ENCODE measurements around the gene BTNL8.

BTNL8 gene

GRCh38 chr5:180920710-180921109 is 21.8 kb downstream of the BTNL8 start:
- no peak overlapping the region for H3K4me3 ChIP-seq (ENCODE audit: low read length)
- no peak overlapping the region for H3K9ac ChIP-seq (ENCODE audit: low read depth, low read length)
- no peaks in the 10 kb centered on the region for H3K4me1 ChIP-seq (ENCODE audit: insufficient read depth, low read length)
- peaks cover 4% of the 10 kb centered on the region; the same call in 1 of the 2 replicates for H3K9me3 ChIP-seq (ENCODE audit: insufficient read depth, low read depth, low read length)
- H3K36me3 ChIP-seq (ENCODE audit: insufficient read depth, low read depth, low read length) = no peaks in the 10 kb centered on the region
- H3K27me3 ChIP-seq (ENCODE audit: insufficient read depth, low read length) = no peaks in the 10 kb centered on the region
- no peak overlapping the region for H3K27ac ChIP-seq (ENCODE audit: low read length)

DNA sequence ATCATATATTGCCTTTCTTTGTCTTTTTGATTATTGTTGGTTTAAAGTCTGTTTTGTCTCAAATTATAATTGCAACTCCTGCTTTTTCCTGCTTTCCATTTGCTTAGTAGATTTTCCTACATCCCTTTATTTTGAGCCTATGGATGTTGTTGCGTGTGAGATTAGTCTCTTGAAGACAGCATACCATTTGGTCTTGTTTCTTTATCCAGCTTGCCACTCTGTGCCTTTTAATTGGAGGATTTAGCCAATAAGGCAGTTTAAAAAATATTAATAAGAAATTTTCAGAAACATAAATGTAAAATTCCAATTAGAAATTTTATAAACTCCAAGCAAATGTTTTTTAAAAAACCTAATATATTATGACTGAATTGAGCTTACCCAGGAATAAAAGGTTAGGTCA is 24.0 kb downstream of the BTNL8 start:
- Histone ChIP-seq H3K9me3 (ENCODE audit: insufficient read depth, low read depth, low read length) (peaks cover 4% of the 10 kb centered on the region; the same call in 1 of the 2 replicates), H3K4me1 (ENCODE audit: insufficient read depth, low read length) (no peaks in the 10 kb centered on the region), H3K27ac (ENCODE audit: low read length) (no peak overlapping the region), H3K9ac (ENCODE audit: low read depth, low read length) (no peak overlapping the region), H3K4me3 (ENCODE audit: low read length) (no peak overlapping the region), H3K36me3 (ENCODE audit: insufficient read depth, low read depth, low read length) (no peaks in the 10 kb centered on the region), H3K27me3 (ENCODE audit: insufficient read depth, low read length) (no peaks in the 10 kb centered on the region)

DNA sequence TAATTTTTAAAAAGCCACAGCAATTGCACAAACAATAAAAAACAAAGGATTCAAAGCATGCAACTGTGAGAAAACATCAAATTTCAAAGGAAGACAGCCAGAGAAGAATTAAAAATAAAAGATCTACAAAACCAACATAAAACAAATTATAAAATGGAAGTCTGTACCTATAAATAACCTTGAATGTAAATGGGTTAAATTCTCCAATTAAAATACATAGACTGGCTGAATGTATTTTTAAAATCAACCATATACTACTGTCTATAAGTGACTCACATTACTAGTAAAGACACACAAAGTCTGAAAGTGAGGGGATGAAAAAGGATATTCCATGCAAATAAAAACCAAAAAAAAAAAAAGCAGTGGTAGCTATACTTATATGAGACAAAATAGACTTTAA is 33.7 kb downstream of the BTNL8 start:
- Histone ChIP-seq H3K27me3 (ENCODE audit: insufficient read depth, low read length) (no peaks in the 10 kb centered on the region), H3K9me3 (ENCODE audit: insufficient read depth, low read depth, low read length) (peaks cover 13% of the 10 kb centered on the region; the same call in 1 of the 2 replicates), H3K4me3 (ENCODE audit: low read length) (no peak overlapping the region), H3K9ac (ENCODE audit: low read depth, low read length) (no peak overlapping the region), H3K27ac (ENCODE audit: low read length) (no peak overlapping the region), H3K36me3 (ENCODE audit: insufficient read depth, low read depth, low read length) (no peaks in the 10 kb centered on the region), H3K4me1 (ENCODE audit: insufficient read depth, low read length) (no peaks in the 10 kb centered on the region)

- no peaks in the 10 kb centered on the region for H3K4me1 ChIP-seq (ENCODE audit: insufficient read depth, low read length)
- H3K27ac ChIP-seq (ENCODE audit: low read length) = no peak overlapping the region
- no peak overlapping the region for H3K9ac ChIP-seq (ENCODE audit: low read depth, low read length)
- peaks cover 23% of the 10 kb centered on the region for H3K9me3 ChIP-seq (ENCODE audit: insufficient read depth, low read depth, low read length)
- H3K36me3 ChIP-seq (ENCODE audit: insufficient read depth, low read depth, low read length) = no peaks in the 10 kb centered on the region
- no peak overlapping the region for H3K4me3 ChIP-seq (ENCODE audit: low read length)
- no peaks in the 10 kb centered on the region for H3K27me3 ChIP-seq (ENCODE audit: insufficient read depth, low read length)
These were observed 36.2 kb downstream of the BTNL8 start for GRCh38 chr5:180935203-180935602.

- Histone ChIP-seq H3K27me3 (ENCODE audit: insufficient read depth, low read length) (no peaks in the 10 kb centered on the region), H3K36me3 (ENCODE audit: insufficient read depth, low read depth, low read length) (no peaks in the 10 kb centered on the region), H3K4me3 (ENCODE audit: low read length) (no peak overlapping the region), H3K9me3 (ENCODE audit: insufficient read depth, low read depth, low read length) (peaks cover 23% of the 10 kb centered on the region), H3K4me1 (ENCODE audit: insufficient read depth, low read length) (no peaks in the 10 kb centered on the region), H3K27ac (ENCODE audit: low read length) (no peak overlapping the region), H3K9ac (ENCODE audit: low read depth, low read length) (no peak overlapping the region)
These were observed 39.3 kb downstream of the BTNL8 start for GRCh38 chr5:180938294-180938693.

- H3K4me3 ChIP-seq (ENCODE audit: low read length) = no peak overlapping the region
- H3K27me3 ChIP-seq (ENCODE audit: insufficient read depth, low read length) = no peaks in the 10 kb centered on the region
- no peaks in the 10 kb centered on the region for H3K9me3 ChIP-seq (ENCODE audit: insufficient read depth, low read depth, low read length)
- H3K36me3 ChIP-seq (ENCODE audit: insufficient read depth, low read depth, low read length) = no peaks in the 10 kb centered on the region
- no peaks in the 10 kb centered on the region for H3K4me1 ChIP-seq (ENCODE audit: insufficient read depth, low read length)
- no peak overlapping the region for H3K9ac ChIP-seq (ENCODE audit: low read depth, low read length)
- no peak overlapping the region for H3K27ac ChIP-seq (ENCODE audit: low read length)
These were observed 51.5 kb downstream of the BTNL8 start for GRCh38 chr5:180950291-180950949.

GRCh38 chr5:180959661-180960060 is 60.7 kb downstream of the BTNL8 start:
- H3K9me3 ChIP-seq (ENCODE audit: insufficient read depth, low read depth, low read length) = no peaks in the 10 kb centered on the region
- no peak overlapping the region for H3K4me3 ChIP-seq (ENCODE audit: low read length)
- peaks cover 16% of the 10 kb centered on the region for H3K4me1 ChIP-seq (ENCODE audit: insufficient read depth, low read length)
- H3K27ac ChIP-seq (ENCODE audit: low read length) = no peak overlapping the region
- no peaks in the 10 kb centered on the region for H3K36me3 ChIP-seq (ENCODE audit: insufficient read depth, low read depth, low read length)
- no peaks in the 10 kb centered on the region for H3K27me3 ChIP-seq (ENCODE audit: insufficient read depth, low read length)
- H3K9ac ChIP-seq (ENCODE audit: low read depth, low read length) = no peak overlapping the region

GRCh38 chr5:180960209-180960608 is 61.2 kb downstream of the BTNL8 start:
- peaks cover 16% of the 10 kb centered on the region for H3K4me1 ChIP-seq (ENCODE audit: insufficient read depth, low read length)
- H3K4me3 ChIP-seq (ENCODE audit: low read length) = no peak overlapping the region
- no peak overlapping the region for H3K27ac ChIP-seq (ENCODE audit: low read length)
- no peaks in the 10 kb centered on the region for H3K9me3 ChIP-seq (ENCODE audit: insufficient read depth, low read depth, low read length)
- no peaks in the 10 kb centered on the region for H3K27me3 ChIP-seq (ENCODE audit: insufficient read depth, low read length)
- H3K9ac ChIP-seq (ENCODE audit: low read depth, low read length) = peak overlapping the region; percentile 18; the same call in 1 of the 2 replicates
- no peaks in the 10 kb centered on the region for H3K36me3 ChIP-seq (ENCODE audit: insufficient read depth, low read depth, low read length)

DNA sequence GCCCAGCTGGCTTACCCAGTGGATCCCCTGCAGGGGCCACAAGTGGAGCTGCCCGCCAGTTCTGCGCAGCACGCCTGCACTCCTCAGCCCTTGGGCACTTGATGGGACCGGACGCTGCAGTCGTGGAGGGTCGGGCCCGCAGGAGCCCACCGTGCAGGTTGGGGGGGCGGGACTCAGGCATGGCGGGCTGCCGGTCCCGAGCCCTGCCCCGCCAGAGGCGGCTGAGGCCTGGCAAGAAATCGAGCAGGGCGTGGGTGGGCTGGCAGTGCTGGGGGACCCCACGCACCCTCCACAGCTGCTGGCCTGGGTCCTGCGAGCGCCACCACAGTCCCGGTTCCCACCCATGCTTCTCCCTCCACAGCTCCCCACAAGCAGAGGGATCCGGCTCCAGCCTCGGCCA is 70.4 kb downstream of the BTNL8 start:
- no peak overlapping the region for H3K27ac ChIP-seq (ENCODE audit: low read length)
- no peaks in the 10 kb centered on the region; the same call in 1 of the 2 replicates for H3K9me3 ChIP-seq (ENCODE audit: insufficient read depth, low read depth, low read length)
- H3K4me3 ChIP-seq (ENCODE audit: low read length) = no peak overlapping the region
- H3K36me3 ChIP-seq (ENCODE audit: insufficient read depth, low read depth, low read length) = no peaks in the 10 kb centered on the region
- H3K27me3 ChIP-seq (ENCODE audit: insufficient read depth, low read length) = no peaks in the 10 kb centered on the region
- no peaks in the 10 kb centered on the region for H3K4me1 ChIP-seq (ENCODE audit: insufficient read depth, low read length)
- H3K9ac ChIP-seq (ENCODE audit: low read depth, low read length) = no peak overlapping the region

- no peak overlapping the region for H3K9ac ChIP-seq (ENCODE audit: low read depth, low read length)
These were observed 71.4 kb downstream of the BTNL8 start for GRCh38 chr5:180970336-180970735.

GRCh38 chr5:180970875-180971274 is 71.9 kb downstream of the BTNL8 start:
- Histone ChIP-seq H3K27ac (ENCODE audit: low read length) (no peak overlapping the region), H3K9ac (ENCODE audit: low read depth, low read length) (no peak overlapping the region), H3K27me3 (ENCODE audit: insufficient read depth, low read length) (no peaks in the 10 kb centered on the region), H3K4me1 (ENCODE audit: insufficient read depth, low read length) (no peaks in the 10 kb centered on the region), H3K9me3 (ENCODE audit: insufficient read depth, low read depth, low read length) (no peaks in the 10 kb centered on the region; the same call in 1 of the 2 replicates), H3K36me3 (ENCODE audit: insufficient read depth, low read depth, low read length) (no peaks in the 10 kb centered on the region), H3K4me3 (ENCODE audit: low read length) (no peak overlapping the region)

More at GRCh38 chr5:180970336-180970735, 71.4 kb downstream of the BTNL8 start:
- Histone ChIP-seq H3K4me3 (ENCODE audit: low read length) (no peak overlapping the region), H3K36me3 (ENCODE audit: insufficient read depth, low read depth, low read length) (no peaks in the 10 kb centered on the region), H3K9me3 (ENCODE audit: insufficient read depth, low read depth, low read length) (no peaks in the 10 kb centered on the region; the same call in 1 of the 2 replicates), H3K4me1 (ENCODE audit: insufficient read depth, low read length) (no peaks in the 10 kb centered on the region), H3K27me3 (ENCODE audit: insufficient read depth, low read length) (no peaks in the 10 kb centered on the region), H3K27ac (ENCODE audit: low read length) (no peak overlapping the region)

GRCh38 chr5:180974612-180975315 is 75.8 kb downstream of the BTNL8 start:
- no peak overlapping the region for H3K9ac ChIP-seq (ENCODE audit: low read depth, low read length)
- no peak overlapping the region for H3K4me3 ChIP-seq (ENCODE audit: low read length)
- H3K36me3 ChIP-seq (ENCODE audit: insufficient read depth, low read depth, low read length) = no peaks in the 10 kb centered on the region
- H3K9me3 ChIP-seq (ENCODE audit: insufficient read depth, low read depth, low read length) = no peaks in the 10 kb centered on the region; the same call in 1 of the 2 replicates
- H3K27me3 ChIP-seq (ENCODE audit: insufficient read depth, low read length) = no peaks in the 10 kb centered on the region
- H3K4me1 ChIP-seq (ENCODE audit: insufficient read depth, low read length) = no peaks in the 10 kb centered on the region
- H3K27ac ChIP-seq (ENCODE audit: low read length) = no peak overlapping the region

Measured in iPS-20b (cell line).